Heart left ventricle (tissue), 16 donors: Measurements from ENCODE around the gene RCCD1. TPM values are rescaled to one million over a fixed set of nuclear protein-coding genes. Genes with fewer than 3 reads are reported as not detected.

Source experiments
- ATAC-seq, 4 donors: fragments of 200-7000 bp; cut with Tn5 transposase; one replicate each; pipeline ENCODE4 v1.9.1; 2020 to 2022; ENCODE audit warnings: moderate library complexity in 4 of 4, mild to moderate bottlenecking in 3 of 4, moderate number of reproducible peaks in 1 of 4
- DNase-seq, 5 donors: peaks; one replicate each; pipeline ENCODE4 v3.0.0-alpha.2; 2020
- H3K27ac ChIP-seq, 12 donors: fragments of 200-600 bp; sonication (generic) in 4 of 12; one replicate each; pipeline versions ENCODE4 v1.5.0 to v1.8.0; 2016 to 2022; ENCODE audit warnings: mild to moderate bottlenecking in 2 of 12
- H3K27me3 ChIP-seq, 9 donors: fragments of 200-600 bp; sonication (generic) in 2 of 9; one replicate each; pipeline versions ENCODE4 v1.5.1 to v1.8.0; 2016 to 2022; ENCODE audit warnings: mild to moderate bottlenecking in 3 of 9
- H3K36me3 ChIP-seq, 9 donors: fragments of 200-600 bp; sonication (generic) in 2 of 9; one replicate each; pipeline versions ENCODE4 v1.5.0 to v1.8.0; 2018 to 2022; ENCODE audit warnings: mild to moderate bottlenecking in 2 of 9
- H3K4me1 ChIP-seq, 12 donors: fragments of 200-600 bp; sonication (generic) in 4 of 12; one replicate each; pipeline versions ENCODE4 v1.5.0 to v1.8.0; 2016 to 2022; ENCODE audit warnings: mild to moderate bottlenecking in 3 of 12
- H3K4me3 ChIP-seq, 12 donors: fragments of 200-600 bp; sonication (generic) in 4 of 12; one replicate each; pipeline versions ENCODE4 v1.5.0 to v1.8.0; 2017 to 2022; ENCODE audit warnings: mild to moderate bottlenecking in 9 of 12, moderate library complexity in 4 of 12
- H3K9me3 ChIP-seq, 12 donors: fragments of 200-600 bp; sonication (generic) in 4 of 12; one replicate each; pipeline versions ENCODE4 v1.5.0 to v1.8.0; 2016 to 2022; ENCODE audit warnings: mild to moderate bottlenecking in 1 of 12
- CTCF ChIP-seq, 12 donors: fragments of 200-600 bp; sonication (generic) in 4 of 12; IDR thresholded peaks; one replicate each; pipeline versions ENCODE4 v1.5.0 to v1.8.0; 2018 to 2022; ENCODE audit warnings: antibody characterized with exemption in 12 of 12, mild to moderate bottlenecking in 5 of 12
- POLR2A ChIP-seq, 2 donors: fragments of 450-650 bp; IDR thresholded peaks; one replicate each; pipeline ENCODE4 v1.6.1; 2017; ENCODE audit warnings: antibody characterized with exemption in 2 of 2, mild to moderate bottlenecking in 2 of 2, moderate library complexity in 2 of 2
- WGBS, 4 donors: extraction: QIAGEN DNeasy Blood & Tissue Kit in 2 of 4; methylation state at CpG; one replicate each; pipeline versions ENCODE4 v1.1.5 to v1.1.7; 2013 to 2018; 5-methylcytosine and 5-hydroxymethylcytosine counted together
- intact Hi-C, 10 donors: fragments of 100-400 bp; cut with DNase I; formaldehyde crosslinking; loops; one replicate each; pipeline versions ENCODE4 v1.11.1 to v1.14.2; 2022
- polyA plus RNA-seq, 2 donors: library from polyadenylated mRNA; stranded (reverse); fragments of 200-250 nt; gene quantifications; one replicate each; pipeline ENCODE4 v1.2.3, GENCODE V29; 2013
- total RNA-seq, 9 donors: library from RNA; depleted of rRNA in 2 of 9; stranded (reverse); fragments of >200 nt in 2 of 9; fragmentation: NEBNext Ultra II Directional in 3 of 9; extraction: Animal tissue kit (Norgen Biotek cat#: 25700) in 3 of 9; gene quantifications; one replicate each; pipeline versions ENCODE4 v1.1.0 to v1.2.4, GENCODE V29; 2016 to 2023
- donor health status: ischemic (EF 13 %, LVEDD 7.1; RV severe dilation, severe dysfunction).
- donor health status: healthy with polysubstance abuse.
- donor health status: DM: no; HTN: yes; CAD: no.
- donor health status: DM: no; HTN: no; CAD: no.
- donor health status: ischemic (EF 25% LVEDD 6.9; RV normal size, moderate dysfunction).
- donor health status: ischemic (EF 25% LVEDD 5.7; RV mildly dilated, moderate dysfunction).
- donor health status: healthy.
- donor health status: DM: yes; HTN: yes; CAD: no.
- donor health status: ischemic (EF 35%, LVEDD 5.7; RV mildly dilated, moderate dysfunction).
- donor health status: nonischemic (EF 11% LVEDD 7.7; RV severe dilation, severe dysfunction).
- donor health status: DM: yes; HTN: yes; CAD: no.
- donor health status: PGD.
- donor health status: ischemic (EF 29% LVEDD 5.4; RV normal size, mild dysfunction).
- donor health status: nonischemic (EF 23%, LVEDD 6.1; RV moderate dilation, normal function).

Gene RCCD1
- total and polyA plus RNA-seq, 11 donors, result 5.4 to 11.1 (median 6.9) TPM

GRCh38 chr15:90938261-90938660, 16.4 kb upstream of the RCCD1 start:
- H3K9me3 ChIP-seq, result no peaks in the 10 kb centered on the region
- no peak for TF ChIP-seq POLR2A (IDR thresholded peaks at IDR 0.05)
- TF ChIP-seq CTCF (IDR thresholded peaks at IDR 0.05), result no peak
- H3K27me3 ChIP-seq, result no peaks in the 10 kb centered on the region
- H3K36me3 ChIP-seq, result peaks cover 3 to 69% (median 66%) of the 10 kb centered on the region in 9 donors
- H3K4me3 ChIP-seq, result no peak overlapping the region
- DNase-seq (no peak), ATAC-seq (no peak)
- WGBS, 4 donors, result 85 to 93% (median 87%) methylated on average over 5 of the region's 5 CpGs
- H3K4me1 ChIP-seq, result peaks cover 3 to 29% (median 21%) of the 10 kb centered on the region in 12 donors
- no peak overlapping the region for H3K27ac ChIP-seq
- intact Hi-C loops, result no loop called here

- TF ChIP-seq POLR2A (IDR thresholded peaks at IDR 0.05) (no peak), CTCF (IDR thresholded peaks at IDR 0.05) (no peak)
- Histone ChIP-seq H3K27me3 (no peaks in the 10 kb centered on the region), H3K27ac (no peak overlapping the region), H3K4me3 (no peak overlapping the region), H3K9me3 (no peaks in the 10 kb centered on the region), H3K36me3 (peaks cover 3 to 84% (median 81%) of the 10 kb centered on the region in 9 donors), H3K4me1 (peaks cover under 1 to 19% (median 13%) of the 10 kb centered on the region in 12 donors)
- ATAC-seq (no peak), DNase-seq (no peak)
- 74 to 95% (median 93%) methylated on average over 6 to 7 of the region's 7 CpGs for WGBS, 4 donors
- intact Hi-C loops, result no loop called here
Observed at GRCh38 chr15:90939756-90940155, 14.9 kb upstream of the RCCD1 start.

GRCh38 chr15:90941038-90941437, 13.6 kb upstream of the RCCD1 start:
- Histone ChIP-seq H3K9me3 (no peaks in the 10 kb centered on the region), H3K4me3 (no peak overlapping the region), H3K4me1 (peaks cover 0 to 12% (median 6%) of the 10 kb centered on the region in 12 donors), H3K27me3 (no peaks in the 10 kb centered on the region), H3K27ac (no peak overlapping the region), H3K36me3 (peaks cover 3 to 97% (median 92%) of the 10 kb centered on the region in 9 donors)
- 93 to 100% (median 96%) methylated on average over 1 to 4 of the region's 4 CpGs for WGBS, 4 donors
- TF ChIP-seq POLR2A (IDR thresholded peaks at IDR 0.05) (no peak), CTCF (IDR thresholded peaks at IDR 0.05) (no peak)
- DNase-seq (no peak), ATAC-seq (no peak)
- intact Hi-C loops, result no loop called here

- intact Hi-C loops, result no loop called here
- H3K4me1 ChIP-seq, result no peaks in the 10 kb centered on the region
- no peak overlapping the region for H3K4me3 ChIP-seq
- no peak for DNase-seq
- no peak overlapping the region for H3K27ac ChIP-seq
- no peaks in the 10 kb centered on the region for H3K27me3 ChIP-seq
- TF ChIP-seq CTCF (IDR thresholded peaks at IDR 0.05) (no peak), POLR2A (IDR thresholded peaks at IDR 0.05) (no peak)
- H3K36me3 ChIP-seq, result peaks cover 3 to 100% (median 96%) of the 10 kb centered on the region in 9 donors
- H3K9me3 ChIP-seq, result no peaks in the 10 kb centered on the region
- 87 to 93% (median 92%) methylated on average over 12 of the region's 12 CpGs for WGBS, 4 donors
- ATAC-seq, result no peak
Observed at GRCh38 chr15:90942354-90943120, 12.1 kb upstream of the RCCD1 start.
